H1 (cell line): Measurements from ENCODE around the gene PAXX. TPM values are rescaled to one million over a fixed set of nuclear protein-coding genes. Genes with fewer than 3 reads are reported as not detected.

Source experiments
- CTCF ChIA-PET: fragments of 300-600 bp; sonication (Branson Sonifier 250); formaldehyde crosslinking; loops from one replicate; lab custom pipeline; 2021; ENCODE audit not compliant: partially characterized antibody; lab: Charles Lee
- POLR2A ChIA-PET: fragments of 300-600 bp; sonication (Branson Sonifier 250); formaldehyde crosslinking; loops from one replicate; lab custom pipeline; 2021; ENCODE audit warnings: inconsistent platforms; ENCODE audit not compliant: partially characterized antibody; lab: Charles Lee
- DNase-seq, 2 experiments: peaks; one replicate each; pipeline versions ENCODE4 v3.0.0 to v3.0.0-alpha.2; 2010 to 2022; ENCODE audit warnings: low spot score in 2 of 2, low read depth in 1 of 2, mixed read lengths in 1 of 2
- FAIRE-seq: peaks from 2 replicates; lab custom pipeline; 2011; peaks lifted over from hg19 to GRCh38; lab: Jason Lieb, UNC
- H2AFZ ChIP-seq: 2 replicates; pipeline ENCODE4 v1.8.1; 2012; ENCODE audit warnings: low read length, inconsistent platforms
- H2AK5ac ChIP-seq: 2 replicates; pipeline ENCODE4 v1.6.1; 2013; ENCODE audit warnings: low read depth, low read length
- H2BK120ac ChIP-seq: replicated peaks from 2 replicates; pipeline ENCODE3; 2013; ENCODE audit warnings: low read depth, low read length, inconsistent platforms
- H2BK12ac ChIP-seq: 2 replicates; pipeline ENCODE4 v1.6.1; 2013; ENCODE audit warnings: low read depth, low read length
- H2BK15ac ChIP-seq: 2 replicates; pipeline ENCODE4 v1.6.1; 2013; ENCODE audit warnings: low read length
- H2BK20ac ChIP-seq: 2 replicates; pipeline ENCODE4 v1.6.1; 2013; ENCODE audit warnings: low read length
- H2BK5ac ChIP-seq: 2 replicates; pipeline ENCODE4 v1.6.1; 2013; ENCODE audit warnings: low read depth, low read length
- H3K14ac ChIP-seq: 2 replicates; pipeline ENCODE4 v1.6.1; 2013; ENCODE audit warnings: inconsistent platforms; ENCODE audit not compliant: insufficient read length
- H3K18ac ChIP-seq: 2 replicates; pipeline ENCODE4 v1.6.1; 2013; ENCODE audit warnings: low read length; ENCODE audit errors: extremely low read depth
- H3K23ac ChIP-seq: 2 replicates; pipeline ENCODE4 v1.6.1; 2013; ENCODE audit warnings: inconsistent platforms; ENCODE audit not compliant: insufficient read length
- H3K23me2 ChIP-seq: 2 replicates; pipeline ENCODE4 v1.6.1; 2013; ENCODE audit warnings: low read depth, low read length
- H3K27ac ChIP-seq: 2 replicates; pipeline ENCODE4 v1.6.1; 2011; ENCODE audit warnings: low read depth, low read length, inconsistent platforms
- H3K27me3 ChIP-seq, 4 experiments: replicated peaks in 1 of 4; 1 replicate in 1 of 4; 2 replicates in 3 of 4; pipeline versions ENCODE4 v1.6.1 to v1.8.1; 2011 to 2013; ENCODE audit warnings: low read length in 3 of 4, mild to moderate bottlenecking in 3 of 4, inconsistent platforms in 2 of 4, mixed read lengths in 2 of 4, moderate library complexity in 1 of 4; ENCODE audit not compliant: control insufficient read depth in 3 of 4, insufficient read depth in 3 of 4; ENCODE audit errors: extremely low read depth in 1 of 4
- H3K36me3 ChIP-seq, 4 experiments: 2 replicates each; pipeline versions ENCODE4 v1.6.1 to v1.8.1; 2011 to 2013; ENCODE audit warnings: mild to moderate bottlenecking in 4 of 4, low read length in 3 of 4, moderate library complexity in 2 of 4, control low read depth in 1 of 4, inconsistent platforms in 1 of 4; ENCODE audit not compliant: insufficient read depth in 4 of 4, control insufficient read depth in 2 of 4
- H3K4ac ChIP-seq: replicated peaks from 2 replicates; pipeline ENCODE3; 2013; ENCODE audit warnings: low read length, low read depth, mixed read lengths, inconsistent platforms; ENCODE audit not compliant: insufficient read length
- H3K4me1 ChIP-seq, 4 experiments: replicated peaks in 1 of 4; 1 replicate in 1 of 4; 2 replicates in 3 of 4; pipeline versions ENCODE4 v1.6.1 to v1.8.1; 2011 to 2013; ENCODE audit warnings: low read length in 3 of 4, inconsistent platforms in 2 of 4, mixed read lengths in 1 of 4; ENCODE audit not compliant: insufficient read depth in 4 of 4, control insufficient read depth in 3 of 4
- H3K4me2 ChIP-seq, 2 experiments: 2 replicates each; pipeline versions ENCODE4 v1.6.1 to v1.8.1; 2011 to 2013; ENCODE audit warnings: low read depth in 2 of 2, low read length in 2 of 2, control low read depth in 1 of 2, inconsistent platforms in 1 of 2, mild to moderate bottlenecking in 1 of 2; ENCODE audit not compliant: insufficient read depth in 1 of 2
- H3K4me3 ChIP-seq, 4 experiments: fragments of 200-600, 300-600 bp in 1 of 4; sonication (generic), shearing (Covaris generic), sonication (Bioruptor Twin) in 1 of 4; 2 replicates each; pipeline versions ENCODE4 v1.5.1 to v1.8.1; 2011 to 2016; ENCODE audit warnings: low read length in 4 of 4, low read depth in 3 of 4, control low read depth in 2 of 4, inconsistent platforms in 2 of 4, mild to moderate bottlenecking in 2 of 4, mixed read lengths in 1 of 4, moderate library complexity in 1 of 4; ENCODE audit not compliant: insufficient read depth in 2 of 4; ENCODE audit errors: extremely low read depth in 1 of 4
- H3K56ac ChIP-seq: replicated peaks from 2 replicates; pipeline ENCODE3; 2013; ENCODE audit warnings: low read depth, mild to moderate bottlenecking, mixed read lengths, low read length, inconsistent platforms; ENCODE audit not compliant: insufficient read length
- H3K79me1 ChIP-seq: 2 replicates; pipeline ENCODE4 v1.6.1; 2013; ENCODE audit warnings: low read depth, low read length, control low read depth
- H3K79me2 ChIP-seq, 2 experiments: 2 replicates each; pipeline versions ENCODE4 v1.6.1 to v1.8.1; 2012 to 2013; ENCODE audit warnings: low read length in 2 of 2, mild to moderate bottlenecking in 2 of 2, inconsistent platforms in 1 of 2; ENCODE audit not compliant: insufficient read depth in 2 of 2, control insufficient read depth in 1 of 2
- H3K9ac ChIP-seq, 4 experiments: replicated peaks in 1 of 4; 1 replicate in 1 of 4; 2 replicates in 3 of 4; pipeline versions ENCODE4 v1.6.1 to v1.8.1; 2011 to 2013; ENCODE audit warnings: low read depth in 3 of 4, low read length in 3 of 4, control low read depth in 2 of 4, mild to moderate bottlenecking in 2 of 4, moderate library complexity in 2 of 4, inconsistent platforms in 1 of 4; ENCODE audit errors: extremely low read depth in 1 of 4
- H3K9me3 ChIP-seq, 2 experiments: 2 replicates each; pipeline versions ENCODE4 v1.6.1 to v1.8.1; 2012 to 2013; ENCODE audit warnings: mild to moderate bottlenecking in 2 of 2, moderate library complexity in 2 of 2, control low read depth in 1 of 2, inconsistent platforms in 1 of 2, low read depth in 1 of 2, low read length in 1 of 2, mixed read lengths in 1 of 2; ENCODE audit not compliant: insufficient read depth in 2 of 2
- H4K20me1 ChIP-seq, 2 experiments: replicated peaks in 1 of 2; 2 replicates each; pipeline versions ENCODE3 to v1.8.1; 2011 to 2013; ENCODE audit warnings: inconsistent platforms in 2 of 2, low read length in 2 of 2, mild to moderate bottlenecking in 1 of 2; ENCODE audit not compliant: insufficient read depth in 2 of 2, control insufficient read depth in 1 of 2
- H4K5ac ChIP-seq: 2 replicates; pipeline ENCODE4 v1.6.1; 2013; ENCODE audit warnings: low read length, low read depth, mixed read lengths, inconsistent platforms; ENCODE audit not compliant: insufficient read length
- H4K8ac ChIP-seq: 2 replicates; pipeline ENCODE4 v1.8.0; 2013; ENCODE audit warnings: mild to moderate bottlenecking, moderate library complexity, low read length, inconsistent platforms; ENCODE audit not compliant: insufficient read depth; ENCODE audit errors: extremely low read depth
- H4K91ac ChIP-seq: replicated peaks from 2 replicates; pipeline ENCODE3; 2013; ENCODE audit warnings: low read length, mixed read lengths, inconsistent platforms; ENCODE audit not compliant: insufficient read length
- BRCA1 ChIP-seq: IDR thresholded peaks from 2 replicates; pipeline ENCODE4 v1.6.1; 2012; ENCODE audit warnings: low read depth, low read length, improper control_type of control experiment
- CHD2 ChIP-seq: IDR thresholded peaks from 2 replicates; pipeline ENCODE4 v1.6.1; 2012; ENCODE audit warnings: low read length, improper control_type of control experiment
- CTBP2 ChIP-seq: IDR thresholded peaks from 2 replicates; pipeline ENCODE4 v1.7.0; 2011; ENCODE audit warnings: borderline replicate concordance, mild to moderate bottlenecking, moderate library complexity, mixed read lengths, low read length; ENCODE audit not compliant: insufficient read depth, insufficient read length
- FOSL1 ChIP-seq: IDR thresholded peaks from 2 replicates; pipeline ENCODE4 v1.6.1; 2011; ENCODE audit warnings: mild to moderate bottlenecking, low read depth, low read length, moderate library complexity; ENCODE audit not compliant: insufficient read depth
- GABPA ChIP-seq: IDR thresholded peaks from 2 replicates; pipeline ENCODE4 v1.6.1; 2011; ENCODE audit warnings: mild to moderate bottlenecking, low read length, moderate library complexity, borderline replicate concordance; ENCODE audit not compliant: insufficient read depth
- NANOG ChIP-seq: IDR thresholded peaks from 2 replicates; pipeline ENCODE4 v1.6.1; 2011; ENCODE audit warnings: low read length, low read depth, mild to moderate bottlenecking, inconsistent platforms; ENCODE audit not compliant: insufficient read depth, poor library complexity, severe bottlenecking
- POLR2A ChIP-seq, 2 experiments: IDR thresholded peaks; 1 replicate in 1 of 2; 2 replicates in 1 of 2; pipeline ENCODE4 v1.6.1; 2011; ENCODE audit warnings: low read depth in 2 of 2, low read length in 2 of 2, mild to moderate bottlenecking in 2 of 2; ENCODE audit errors: control extremely low read depth in 1 of 2
- RAD21 ChIP-seq, 2 experiments: IDR thresholded peaks in 1 of 2; conservative IDR thresholded peaks in 1 of 2; 2 replicates each; pipeline ENCODE4 v1.6.1; 2011; ENCODE audit warnings: low read depth in 2 of 2, low read length in 2 of 2, improper control_type of control experiment in 1 of 2, inconsistent platforms in 1 of 2, mild to moderate bottlenecking in 1 of 2, moderate library complexity in 1 of 2
- RBBP5 ChIP-seq: IDR thresholded peaks from 2 replicates; pipeline ENCODE4 v1.7.1; 2012; ENCODE audit warnings: low read depth, mild to moderate bottlenecking, inconsistent platforms, low read length, moderate library complexity, borderline replicate concordance
- SAP30 ChIP-seq: fragments of 300-600 bp; sonication (generic); IDR thresholded peaks from 2 replicates; pipeline ENCODE4 v1.7.1; 2012; ENCODE audit warnings: low read length, moderate library complexity, mild to moderate bottlenecking, inconsistent platforms; ENCODE audit not compliant: insufficient read depth, insufficient replicate concordance
- TEAD4 ChIP-seq: IDR thresholded peaks from 2 replicates; pipeline ENCODE4 v1.6.1; 2012; ENCODE audit warnings: low read depth, low read length, inconsistent platforms, mixed read lengths
- WGBS, 2 experiments: shearing (Covaris generic) in 1 of 2; methylation state at CpG; one replicate each; pipeline versions ENCODE4 v1.1.6 to v1.1.7; 2013 to 2015; ENCODE audit warnings: low lambda C conversion rate in 2 of 2, mixed read lengths in 2 of 2, inconsistent platforms in 1 of 2, low coverage in 1 of 2, missing lambda C conversion rate in 1 of 2; ENCODE audit not compliant: insufficient replicate concordance in 2 of 2, insufficient coverage in 1 of 2, insufficient read length in 1 of 2; ENCODE audit errors: extremely low coverage in 1 of 2, missing lambda C conversion rate in 1 of 2; 5-methylcytosine and 5-hydroxymethylcytosine counted together
- polyA plus RNA-seq, 7 experiments: library from polyadenylated mRNA; depleted of rRNA in 3 of 7; stranded (reverse) in 5 of 7; unstranded in 2 of 7; fragments of >200 nt in 5 of 7; fragments of 200-250 nt in 2 of 7; gene quantifications; 1 replicate in 5 of 7; 2 replicates in 1 of 7; 4 replicates in 1 of 7; pipeline versions ENCODE4 v1.2.1 to v1.2.3, GENCODE V29; 2011 to 2013; ENCODE audit warnings: missing spikeins in 2 of 7, mixed read lengths in 2 of 7
- total RNA-seq: library from RNA; stranded (reverse); fragmentation: NEBNext Ultra II Directional; extraction: Animal tissue kit (Norgen Biotek cat#: 25700); gene quantifications from 2 replicates; pipeline ENCODE4 v1.2.1, GENCODE V29; 2021

Gene PAXX
- total and polyA plus RNA-seq, 2 of the 8 experiments (the other 6 are each of a cell fraction or from before 2014, with no cell fraction given): 43.4 to 45.9 TPM

DNA sequence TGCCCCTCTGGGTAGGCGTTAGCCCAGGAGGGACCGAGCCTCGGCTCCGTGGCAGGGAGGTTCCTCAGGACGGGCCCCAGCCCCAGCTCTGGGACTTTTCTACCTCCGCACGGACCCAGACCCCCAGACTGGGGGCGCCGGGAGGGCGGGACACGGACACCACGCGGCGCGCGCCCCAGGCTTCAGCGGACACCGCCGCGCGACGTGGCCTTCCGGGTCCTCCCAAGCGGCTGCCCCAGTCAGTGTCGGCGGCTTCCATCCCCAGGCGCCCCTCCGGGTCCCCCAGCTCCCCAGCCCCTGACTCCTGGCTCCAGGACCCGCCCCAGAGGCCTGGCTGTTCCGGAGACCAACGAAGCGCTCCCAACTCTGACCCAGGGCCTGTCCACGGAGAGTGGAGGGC lies 6.4 kb upstream of the PAXX start:
- no peak overlapping the region for H4K91ac ChIP-seq
- H2AFZ ChIP-seq: no peak overlapping the region
- H3K79me1 ChIP-seq: no peaks in the 10 kb centered on the region
- H3K79me2 ChIP-seq: no peaks in the 10 kb centered on the region
- WGBS, 2 experiments: 18% methylated on average over 15 of the region's 33 CpGs; no CpG with 5 or more reads in 1 of the 2 experiments
- H2BK5ac ChIP-seq: no peak overlapping the region
- peak overlapping the region; percentile 69 to 87 for H3K4me2 ChIP-seq
- peaks cover 0 to 1% of the 10 kb centered on the region in 2 experiments for H4K20me1 ChIP-seq
- H3K14ac ChIP-seq: no peak overlapping the region
- POLR2A ChIA-PET: interaction anchor here (1.1 kb wide), 1 partner anchor 11 kb away, joined by 3 read pairs; the partner anchor contains the start of gene CLIC3
- peaks cover 3 to 6% of the 10 kb centered on the region in 2 experiments; a peak in 2 of 4 replicates for H3K9me3 ChIP-seq
- no peak overlapping the region for H2BK120ac ChIP-seq
- no peak overlapping the region for H2AK5ac ChIP-seq
- peaks cover 0 to 4% (median 2%) of the 10 kb centered on the region in 4 experiments; a peak in 2 of 7 replicates for H3K4me1 ChIP-seq
- H3K18ac ChIP-seq: no peak overlapping the region; the same call in 1 of the 2 replicates
- DNase-seq: no peak
- peaks cover 13 to 45% (median 42%) of the 10 kb centered on the region in 4 experiments for H3K27me3 ChIP-seq
- H3K27ac ChIP-seq: no peak overlapping the region
- no peak overlapping the region for H3K23ac ChIP-seq
- no peak overlapping the region for H4K8ac ChIP-seq
- FAIRE-seq: no peak
- no peak for TF ChIP-seq CTBP2
- no peak for TF ChIP-seq RBBP5
- TF ChIP-seq NANOG: no peak
- TF ChIP-seq POLR2A (IDR thresholded peaks at IDR 0.05; ENCODE audit: control extremely low read depth in 1 of 2, low read depth in 2 of 2, low read length in 2 of 2): no peak
- TF ChIP-seq FOSL1: no peak
- TF ChIP-seq TEAD4: no peak
- no peak for TF ChIP-seq SAP30
- TF ChIP-seq CHD2: no peak
- TF ChIP-seq BRCA1: no peak
- TF ChIP-seq GABPA: no peak
- TF ChIP-seq RAD21 (IDR thresholded peaks at IDR 0.05 in 1 of 2, conservative IDR thresholded peaks at IDR 0.05 in 1 of 2; ENCODE audit: low read depth in 2 of 2, low read length in 2 of 2): no peak
- H2BK15ac ChIP-seq: no peak overlapping the region
- H3K4me3 ChIP-seq: peak overlapping the region; percentile 18 to 68 (median 20); a peak in 6 of 8 replicates
- no peak overlapping the region for H2BK20ac ChIP-seq
- H2BK12ac ChIP-seq: no peak overlapping the region
- H3K36me3 ChIP-seq: no peaks in the 10 kb centered on the region
- no peak overlapping the region for H3K9ac ChIP-seq
- H3K23me2 ChIP-seq: peaks cover 12% of the 10 kb centered on the region; the same call in 1 of the 2 replicates
- no peak overlapping the region for H3K4ac ChIP-seq
- no peak overlapping the region for H3K56ac ChIP-seq
- H4K5ac ChIP-seq: no peak overlapping the region
- CTCF ChIA-PET: interaction anchor here (0.7 to 2.2 kb wide), 9 partner anchors 11 to 142 kb away, joined by 3 to 9 read pairs (median 4); partner anchors contain the start of gene SAPCD2
